AG09319 (cell line): ENCODE results near the gene YIF1A.

Source experiments
- DNase-seq: peaks from one replicate; pipeline ENCODE4 v3.0.0-alpha.2; 2010; ENCODE audit warnings: low read depth; ENCODE audit errors: extremely low read depth
- CTCF ChIP-seq: IDR thresholded peaks from 2 replicates; pipeline ENCODE4 v1.5.1; 2011; ENCODE audit warnings: low read depth, mild to moderate bottlenecking, inconsistent platforms, low read length, moderate library complexity

The YIF1A gene

DNA sequence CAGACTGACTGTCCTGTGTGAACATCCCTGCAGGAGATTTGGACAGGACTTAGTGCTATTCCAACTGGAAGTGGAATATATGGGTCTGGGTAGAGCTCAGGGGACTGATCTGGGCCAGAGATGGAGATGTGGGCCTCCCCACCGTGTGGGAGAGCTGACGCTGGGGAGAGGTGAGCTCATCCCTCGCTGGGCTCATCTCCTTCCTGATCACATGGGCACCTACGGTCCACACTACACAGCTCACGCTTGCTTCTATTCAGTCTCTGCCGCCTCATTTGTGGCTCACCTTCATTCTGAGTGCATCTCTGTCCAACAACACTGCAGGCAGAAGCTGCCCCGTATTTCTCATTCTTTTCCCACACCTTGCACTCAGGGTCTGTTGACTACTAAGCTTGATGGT is 37.1 kb downstream of the YIF1A start:
- TF ChIP-seq CTCF, result no peak
- no peak for DNase-seq

GRCh38 chr11:66248903-66249302 is 40.0 kb downstream of the YIF1A start:
- DNase-seq, result no peak
- TF ChIP-seq CTCF, result no peak

- DNase-seq, result no peak
- TF ChIP-seq CTCF, result no peak
Observed at GRCh38 chr11:66247801-66248200, 41.1 kb downstream of the YIF1A start.

- TF ChIP-seq CTCF, result no peak
- no peak for DNase-seq
Observed at GRCh38 chr11:66247295-66247694, 41.6 kb downstream of the YIF1A start.

DNA sequence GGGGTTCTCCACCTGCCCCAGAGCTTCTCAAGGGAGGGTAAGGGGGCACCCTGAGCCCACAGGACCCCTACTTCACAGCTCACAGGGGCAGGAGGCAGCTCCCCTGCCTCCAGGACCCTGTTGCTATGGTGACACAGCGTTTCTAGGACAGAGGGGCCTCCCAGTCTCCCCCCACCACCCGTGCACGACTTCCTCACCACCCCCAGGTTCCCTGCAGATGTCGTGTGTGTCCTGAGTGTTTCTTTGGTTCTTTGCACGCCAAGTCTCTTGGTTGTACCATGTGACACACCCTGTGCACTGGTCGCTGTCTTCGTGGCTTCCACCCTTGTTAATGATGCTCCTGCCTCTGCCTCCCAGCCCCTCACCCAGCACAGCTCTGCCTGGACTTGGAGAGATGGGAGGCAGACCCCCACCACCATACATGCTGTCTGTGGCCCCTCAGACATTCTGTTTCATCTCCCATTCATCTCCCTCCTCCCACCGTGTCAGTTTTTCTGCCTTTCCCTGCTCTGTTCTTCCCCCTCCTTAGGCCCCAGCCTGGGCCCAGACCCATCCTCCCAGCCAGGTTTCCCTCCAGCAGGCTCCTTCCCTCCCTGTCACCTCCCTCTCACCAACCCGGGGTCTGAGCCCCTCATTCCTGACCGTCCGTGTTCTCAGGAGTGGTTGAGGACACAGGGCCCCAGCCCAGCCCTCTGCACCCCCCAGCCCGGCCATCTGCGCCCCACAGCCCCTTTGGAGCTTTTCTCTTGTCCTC is 45.0 kb downstream of the YIF1A start:
- no peak for DNase-seq

GRCh38 chr11:66242095-66242765 is 46.7 kb downstream of the YIF1A start:
- no peak for TF ChIP-seq CTCF
- no peak for DNase-seq

More for the DNA sequence above, 45.0 kb downstream of the YIF1A start:
- TF ChIP-seq CTCF, result no peak

DNA sequence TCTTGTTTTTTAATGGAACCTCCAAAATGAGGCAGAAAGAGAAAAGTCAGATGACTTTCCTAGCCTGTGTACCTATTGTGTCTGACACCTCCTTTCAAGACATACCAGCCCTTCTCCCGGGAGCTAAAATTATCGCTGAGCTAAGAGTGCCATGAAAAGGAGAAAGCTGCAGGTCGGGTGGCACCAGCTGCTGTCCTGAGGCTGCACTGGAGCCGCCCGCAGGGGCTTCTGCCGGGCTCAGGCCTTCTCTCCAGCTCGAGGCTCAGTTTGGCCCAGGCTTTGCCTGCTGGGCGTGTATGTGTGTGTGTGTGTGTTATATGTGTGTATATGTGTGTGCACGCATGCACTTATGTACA is 48.2 kb downstream of the YIF1A start:
- no peak for DNase-seq

More for the DNA sequence above, 48.2 kb downstream of the YIF1A start:
- no peak for TF ChIP-seq CTCF
